NB4 (cell line): ENCODE measurements around the gene HIGD1A.

Experiments
- DNase-seq: peaks from one replicate; pipeline ENCODE4 v3.0.0; 2010; ENCODE audit warnings: low read depth
- H3K4me3 ChIP-seq: one replicate; pipeline ENCODE4 v1.5.1; 2011; ENCODE audit warnings: mild to moderate bottlenecking, low read depth, low read length, moderate library complexity
- MYC ChIP-seq: IDR thresholded peaks from 2 replicates; pipeline ENCODE4 v1.6.1; 2011; ENCODE audit warnings: low read depth, low read length
- POLR2A ChIP-seq: IDR thresholded peaks from 2 replicates; pipeline ENCODE4 v1.6.1; 2011; ENCODE audit warnings: mild to moderate bottlenecking; ENCODE audit not compliant: insufficient read length; ENCODE audit errors: extremely low read depth
- TF ChIP-seq, protein P1 (sequence below): IDR thresholded peaks from one replicate; pipeline ENCODE4 v1.5.1; 2012; ENCODE audit warnings: low read depth, low read length
- TF ChIP-seq, protein P2 (sequence below): IDR thresholded peaks from 2 replicates; pipeline ENCODE4 v1.6.1; 2011; ENCODE audit warnings: low read depth, low read length

The HIGD1A gene

DNA sequence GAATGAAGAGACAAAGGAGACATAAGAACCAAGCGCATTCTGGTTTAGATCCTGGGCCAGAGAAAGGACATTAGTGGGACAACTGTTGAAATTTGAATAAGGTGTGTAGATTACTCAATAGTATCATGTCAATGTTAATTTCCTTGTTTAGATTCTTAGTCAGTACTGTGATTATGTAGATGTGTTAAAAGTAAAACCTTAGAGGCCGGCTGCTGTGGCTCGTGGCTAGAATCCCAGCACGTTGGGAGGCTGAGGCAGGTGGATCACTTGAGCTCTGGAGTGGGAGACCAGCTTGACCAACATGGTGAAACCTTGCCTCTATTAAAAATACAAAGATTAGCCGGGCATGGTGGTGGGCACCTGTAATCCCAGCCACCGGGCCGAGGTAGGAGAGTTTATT lies 44.7 kb upstream of the HIGD1A start:
- no peak overlapping the region for H3K4me3 ChIP-seq
- no peak for DNase-seq
- TF ChIP-seq POLR2A (no peak), MYC (no peak)
- TF ChIP-seq, protein P1, sequence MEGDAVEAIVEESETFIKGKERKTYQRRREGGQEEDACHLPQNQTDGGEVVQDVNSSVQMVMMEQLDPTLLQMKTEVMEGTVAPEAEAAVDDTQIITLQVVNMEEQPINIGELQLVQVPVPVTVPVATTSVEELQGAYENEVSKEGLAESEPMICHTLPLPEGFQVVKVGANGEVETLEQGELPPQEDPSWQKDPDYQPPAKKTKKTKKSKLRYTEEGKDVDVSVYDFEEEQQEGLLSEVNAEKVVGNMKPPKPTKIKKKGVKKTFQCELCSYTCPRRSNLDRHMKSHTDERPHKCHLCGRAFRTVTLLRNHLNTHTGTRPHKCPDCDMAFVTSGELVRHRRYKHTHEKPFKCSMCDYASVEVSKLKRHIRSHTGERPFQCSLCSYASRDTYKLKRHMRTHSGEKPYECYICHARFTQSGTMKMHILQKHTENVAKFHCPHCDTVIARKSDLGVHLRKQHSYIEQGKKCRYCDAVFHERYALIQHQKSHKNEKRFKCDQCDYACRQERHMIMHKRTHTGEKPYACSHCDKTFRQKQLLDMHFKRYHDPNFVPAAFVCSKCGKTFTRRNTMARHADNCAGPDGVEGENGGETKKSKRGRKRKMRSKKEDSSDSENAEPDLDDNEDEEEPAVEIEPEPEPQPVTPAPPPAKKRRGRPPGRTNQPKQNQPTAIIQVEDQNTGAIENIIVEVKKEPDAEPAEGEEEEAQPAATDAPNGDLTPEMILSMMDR = no peak
- TF ChIP-seq, protein P2, sequence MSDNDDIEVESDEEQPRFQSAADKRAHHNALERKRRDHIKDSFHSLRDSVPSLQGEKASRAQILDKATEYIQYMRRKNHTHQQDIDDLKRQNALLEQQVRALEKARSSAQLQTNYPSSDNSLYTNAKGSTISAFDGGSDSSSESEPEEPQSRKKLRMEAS = no peak

DNA sequence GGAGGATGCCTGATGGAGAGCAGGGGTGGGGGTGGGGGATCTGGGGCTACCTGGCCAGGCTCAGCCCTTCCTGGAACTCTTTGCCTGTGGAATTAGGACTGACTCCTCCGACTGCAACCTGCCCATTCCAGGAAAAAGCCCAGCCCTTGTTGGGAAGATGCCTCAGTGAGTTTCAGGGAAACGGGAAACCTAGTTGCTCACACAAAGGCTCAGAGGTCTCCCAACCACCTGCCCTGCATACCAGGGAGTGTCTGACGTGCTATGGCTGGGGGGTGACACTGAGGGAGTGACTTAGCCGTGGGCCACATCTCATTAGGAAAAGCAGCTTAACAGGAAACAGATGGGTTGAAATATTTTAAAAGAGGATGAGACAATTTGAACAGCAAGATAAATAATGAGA lies 43.4 kb upstream of the HIGD1A start:
- TF ChIP-seq, protein P1 = no peak
- TF ChIP-seq, protein P2 = no peak
- TF ChIP-seq MYC (no peak), POLR2A (no peak)
- no peak for DNase-seq
- H3K4me3 ChIP-seq = no peak overlapping the region

DNA sequence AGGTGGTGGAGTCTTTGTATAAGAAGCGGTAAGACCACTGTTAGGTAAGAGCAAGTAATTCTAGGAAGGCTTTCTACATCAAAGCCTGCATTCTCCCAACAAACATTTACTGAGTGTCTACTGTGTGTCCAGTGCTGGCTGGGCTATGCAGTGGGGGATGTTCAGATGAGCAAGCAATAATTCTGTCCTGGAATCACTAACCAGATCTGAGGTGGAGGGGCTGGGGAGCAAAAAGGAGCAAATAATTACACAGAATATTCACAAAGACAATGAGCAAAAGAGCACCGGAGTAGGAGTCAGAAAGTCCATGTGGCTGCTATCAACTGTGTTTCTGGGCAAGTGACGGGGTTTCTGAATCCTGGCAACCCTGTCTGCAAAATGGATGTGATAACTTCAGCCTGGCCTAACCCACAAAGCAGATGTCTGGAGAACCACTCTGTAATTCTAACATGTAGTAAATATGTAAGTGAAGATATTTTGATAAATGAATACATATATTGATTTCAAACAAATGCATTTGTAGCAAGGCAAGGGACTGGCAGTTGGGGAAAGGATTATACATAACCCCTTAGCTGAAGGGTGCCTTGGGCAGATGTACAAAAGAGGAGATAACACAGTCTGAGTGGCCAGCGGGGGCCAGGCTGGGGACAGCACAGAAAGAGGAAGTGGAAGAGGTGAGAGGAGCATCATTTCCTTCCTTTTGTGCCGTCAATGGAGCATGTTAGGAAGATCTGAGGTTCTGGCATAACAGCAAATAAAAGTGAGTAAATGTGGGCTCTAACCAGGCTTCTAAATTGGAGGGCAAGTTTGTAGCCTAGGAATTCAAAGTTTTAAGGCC lies 42.6 kb upstream of the HIGD1A start:
- peak; percentile 53 for DNase-seq
- TF ChIP-seq, protein P2 = 0 out of 2 replicates have a peak, but pooled peaks have one; percentile 6
- no peak for TF ChIP-seq POLR2A
- TF ChIP-seq MYC = no peak
- no peak overlapping the region for H3K4me3 ChIP-seq

DNA sequence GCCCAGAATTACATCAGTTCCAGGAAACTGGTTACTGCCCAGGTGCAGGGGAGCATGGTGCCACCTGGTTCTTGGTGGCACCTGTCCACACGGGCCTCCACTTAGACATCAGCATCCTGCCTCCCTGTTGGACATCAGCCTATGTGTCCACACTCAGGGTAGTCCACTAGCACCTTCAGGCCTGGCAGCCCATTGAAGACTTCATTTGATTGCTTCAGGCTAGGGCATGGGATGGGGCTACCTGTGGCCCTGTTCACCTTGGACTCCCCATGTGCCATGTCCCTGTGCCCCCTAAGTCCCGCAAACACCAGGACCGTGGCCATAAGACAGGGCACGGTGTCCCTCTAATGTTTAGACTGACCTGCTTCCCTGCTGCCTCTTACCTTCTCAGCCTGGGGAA lies 40.5 kb upstream of the HIGD1A start:
- TF ChIP-seq, protein P1 = no peak
- TF ChIP-seq, protein P2 = no peak
- TF ChIP-seq MYC (no peak), POLR2A (no peak)
- no peak for DNase-seq
- H3K4me3 ChIP-seq = no peak overlapping the region

DNA sequence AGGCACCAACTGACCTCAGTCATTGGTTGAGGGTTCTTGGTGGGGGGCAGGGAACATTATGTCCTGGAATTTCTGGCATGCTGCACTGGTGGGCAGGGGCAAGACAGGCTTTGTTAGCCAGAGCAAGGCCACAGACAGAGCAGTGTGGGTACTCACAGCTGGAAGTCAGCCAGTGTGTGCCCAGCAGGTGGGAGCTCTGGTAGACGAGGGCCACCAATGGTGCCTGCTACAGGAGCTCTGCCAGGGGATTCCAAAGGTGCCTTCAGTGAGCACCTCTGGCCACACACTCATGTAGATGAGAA lies 40.1 kb upstream of the HIGD1A start:
- DNase-seq = no peak
- TF ChIP-seq POLR2A (no peak), MYC (no peak)
- TF ChIP-seq, protein P2 = no peak
- TF ChIP-seq, protein P1 = no peak
- no peak overlapping the region for H3K4me3 ChIP-seq

DNA sequence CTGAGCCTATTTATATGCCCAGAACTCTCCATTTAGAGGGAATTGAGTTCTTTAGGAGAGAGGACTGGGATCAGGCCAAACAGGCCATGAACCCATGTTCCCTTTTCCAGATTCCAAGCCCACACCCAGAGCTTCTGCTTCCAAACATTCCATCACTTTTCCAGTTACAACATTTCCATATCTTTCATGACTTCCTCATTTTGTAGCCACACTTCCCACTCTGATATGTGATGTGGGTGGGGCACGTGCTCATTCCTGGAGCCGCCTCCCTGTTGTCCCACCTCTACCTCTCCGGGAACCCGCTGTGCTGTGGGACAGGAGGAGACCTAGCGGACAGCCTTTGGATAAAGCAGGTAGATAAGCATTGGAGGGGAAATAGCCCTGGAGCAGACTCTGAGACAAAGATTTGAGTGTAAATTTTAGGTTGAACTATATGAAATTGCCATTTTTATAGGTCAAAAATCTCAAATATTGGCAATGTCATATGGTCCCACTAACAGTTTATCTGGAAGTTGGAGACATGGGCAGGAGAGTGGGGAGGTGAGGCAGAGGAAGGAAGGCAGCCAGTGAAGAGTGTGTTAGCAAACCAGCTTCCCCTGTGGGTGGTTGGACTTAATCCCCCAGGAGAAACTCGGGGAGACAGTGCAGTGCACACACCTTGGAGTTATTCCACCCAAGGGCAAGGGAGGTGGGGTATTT lies 39.6 kb upstream of the HIGD1A start:
- DNase-seq = no peak
- no peak overlapping the region for H3K4me3 ChIP-seq
- TF ChIP-seq, protein P2 = no peak
- TF ChIP-seq MYC (no peak), POLR2A (no peak)
- TF ChIP-seq, protein P1 = no peak
